Measurements from ENCODE around the gene CCDC18.
A peak's percentile ranks its signal among the peaks of the same experiment; 100 is the strongest.

The CCDC18 gene

GRCh38 chr1:93288558-93288957, 108.0 kb downstream of the CCDC18 start:
- no peak for DNase-seq (ENCODE audit: low read depth, low spot score)
- POLR2A ChIA-PET: no interaction called here
- H3K4me3 ChIP-seq (ENCODE audit: low read depth, low read length): no peak overlapping the region
- CTCF ChIA-PET: interaction anchor here (6.1 kb wide), 1 partner anchor 15 kb away, joined by 37 read pairs; no protein-coding TSS in a partner anchor
- TF ChIP-seq CTCF (IDR thresholded peaks at IDR 0.05; ENCODE audit: insufficient read depth, low read length, missing control alignments): no peak

- CTCF ChIA-PET: interaction anchor here (0.7 kb wide), 1 partner anchor 142 kb away, joined by 3 read pairs; no protein-coding TSS in a partner anchor
- DNase-seq (ENCODE audit: low read depth, low spot score): no peak
- TF ChIP-seq CTCF (IDR thresholded peaks at IDR 0.05; ENCODE audit: insufficient read depth, low read length, missing control alignments): no peak
- no peak overlapping the region for H3K4me3 ChIP-seq (ENCODE audit: low read depth, low read length)
- POLR2A ChIA-PET: no interaction called here
These were observed 116.1 kb downstream of the CCDC18 start for GRCh38 chr1:93296555-93297154.

- POLR2A ChIA-PET: no interaction called here
- CTCF ChIA-PET: interaction anchor here (0.8 to 6.6 kb wide), 5 partner anchors 14 to 325 kb away, joined by 3 to 83 read pairs (median 3); no protein-coding TSS in a partner anchor
- no peak for DNase-seq (ENCODE audit: low read depth, low spot score)
- no peak overlapping the region for H3K4me3 ChIP-seq (ENCODE audit: low read depth, low read length)
- no peak for TF ChIP-seq CTCF (IDR thresholded peaks at IDR 0.05; ENCODE audit: insufficient read depth, low read length, missing control alignments)
These were observed 120.6 kb downstream of the CCDC18 start for GRCh38 chr1:93301131-93301530.

GRCh38 chr1:93302078-93302477, 121.6 kb downstream of the CCDC18 start:
- POLR2A ChIA-PET: no interaction called here

GRCh38 chr1:93304716-93305138, 124.2 kb downstream of the CCDC18 start:
- peak; percentile 23 for DNase-seq (ENCODE audit: low read depth, low spot score)
- TF ChIP-seq CTCF (IDR thresholded peaks at IDR 0.05; ENCODE audit: insufficient read depth, low read length, missing control alignments): peak; percentile 56
- CTCF ChIA-PET: interaction anchor here (0.6 to 6.6 kb wide), 75 partner anchors 11 to 1030 kb away, joined by 3 to 83 read pairs (median 4); partner anchors contain the start of genes DR1 and MTF2
- no peak overlapping the region for H3K4me3 ChIP-seq (ENCODE audit: low read depth, low read length)
- POLR2A ChIA-PET: interaction anchor here (0.7 kb wide), 1 partner anchor 540 kb away, joined by 3 read pairs; no protein-coding TSS in a partner anchor

More at GRCh38 chr1:93302078-93302477, 121.6 kb downstream of the CCDC18 start:
- H3K4me3 ChIP-seq (ENCODE audit: low read depth, low read length): no peak overlapping the region
- no peak for TF ChIP-seq CTCF (IDR thresholded peaks at IDR 0.05; ENCODE audit: insufficient read depth, low read length, missing control alignments)
- CTCF ChIA-PET: interaction anchor here (1.2 to 6.6 kb wide), 4 partner anchors 14 to 223 kb away, joined by 3 to 83 read pairs (median 38); partner anchors contain the start of gene MTF2
- no peak for DNase-seq (ENCODE audit: low read depth, low spot score)

GRCh38 chr1:93306920-93307319, 126.4 kb downstream of the CCDC18 start:
- no peak for DNase-seq (ENCODE audit: low read depth, low spot score)
- CTCF ChIA-PET: interaction anchor here (0.7 to 1.7 kb wide), 4 partner anchors 8 to 130 kb away, joined by 3 to 7 read pairs (median 4); no protein-coding TSS in a partner anchor
- H3K4me3 ChIP-seq (ENCODE audit: low read depth, low read length): no peak overlapping the region
- no peak for TF ChIP-seq CTCF (IDR thresholded peaks at IDR 0.05; ENCODE audit: insufficient read depth, low read length, missing control alignments)
- POLR2A ChIA-PET: no interaction called here

Measured in AG04449 (cell line).